HT-29 (cell line): Measurements from ENCODE around the gene KRTAP2-4. TPM values are rescaled to one million over a fixed set of nuclear protein-coding genes. Genes with fewer than 3 reads are reported as not detected.
"Not testable (repeated sequence)": the region's sequence is repeated elsewhere in the genome, so short reads cannot be mapped to it uniquely, and the experiment has no call there.

Source experiments
- DNase-seq: peaks from one replicate; pipeline ENCODE4 v3.0.0-alpha.2; 2015; ENCODE audit warnings: low spot score
- total RNA-seq: library from RNA; depleted of rRNA; stranded (reverse); fragments of >200 nt; shearing (Covaris generic); gene quantifications from 2 replicates; pipeline ENCODE4 v1.2.3, GENCODE V29; 2014; rRNA removed

Gene KRTAP2-4
- total RNA-seq, 1 experiment from 2014 or later = not detected

- no peak for DNase-seq
These were observed 27.8 kb downstream of the KRTAP2-4 start for GRCh38 chr17:41037853-41038350.

- DNase-seq = not testable (repeated sequence)
These were observed 31.2 kb downstream of the KRTAP2-4 start, which contains the start of gene KRTAP1-3 for GRCh38 chr17:41034346-41034935. Gene KRTAP1-3, minus strand, starts transcription at chr17:41034874. Its CDS starts 53 bp downstream, at chr17:41034821.

GRCh38 chr17:41029633-41030245 lies 35.9 kb downstream of the KRTAP2-4 start, which contains the start of gene KRTAP1-4:
Gene KRTAP1-4, minus strand, starts transcription at chr17:41030195. Its CDS starts 117 bp downstream, at chr17:41030078.
- no peak for DNase-seq

GRCh38 chr17:41026715-41027471 lies 38.8 kb downstream of the KRTAP2-4 start, which contains the start of gene KRTAP1-5:
Gene KRTAP1-5, minus strand, starts transcription at chr17:41027208. Its CDS starts 53 bp downstream, at chr17:41027155.
- no peak for DNase-seq

- no peak for DNase-seq
These were observed 41.0 kb downstream of the KRTAP2-4 start for GRCh38 chr17:41024697-41025096.

GRCh38 chr17:41020336-41020735 lies 45.3 kb downstream of the KRTAP2-4 start:
- DNase-seq = no peak

- no peak for DNase-seq
These were observed 46.3 kb downstream of the KRTAP2-4 start for GRCh38 chr17:41019415-41019814.

GRCh38 chr17:41018541-41018940 lies 47.1 kb downstream of the KRTAP2-4 start:
- DNase-seq = no peak

GRCh38 chr17:41016578-41017215 lies 49.0 kb downstream of the KRTAP2-4 start:
- no peak for DNase-seq

- DNase-seq = no peak
These were observed 50.2 kb downstream of the KRTAP2-4 start for GRCh38 chr17:41015454-41015853.

Other genes with a start within 250 kb of the KRTAP2-4 start
- 14.7 and 17.7 TPM in 2 replicates for gene KRT10, start 243.3 kb downstream of the KRTAP2-4 start, total RNA-seq
- gene KRT12, start 198.7 kb downstream of the KRTAP2-4 start, total RNA-seq = 0.33 and 0.39 TPM in 2 replicates
- 189 and 203 TPM in 2 replicates for gene KRT20, start 180.6 kb downstream of the KRTAP2-4 start, total RNA-seq
- gene KRT23, start 128.2 kb downstream of the KRTAP2-4 start, total RNA-seq = 3.3 and 4.1 TPM in 2 replicates
- gene KRT39, start 98.9 kb downstream of the KRTAP2-4 start, total RNA-seq = not detected in 2 replicates
- gene KRT40, start 81.6 kb downstream of the KRTAP2-4 start, total RNA-seq = 2.4 and 2.7 TPM in 2 replicates
- gene KRTAP3-3, start 71.7 kb downstream of the KRTAP2-4 start, total RNA-seq = not detected in 2 replicates
- gene KRTAP3-2, start 66.0 kb downstream of the KRTAP2-4 start, total RNA-seq = not detected in 2 replicates
- not detected in 2 replicates for gene KRTAP3-1, start 56.8 kb downstream of the KRTAP2-4 start, total RNA-seq
- gene KRTAP1-5, start 38.7 kb downstream of the KRTAP2-4 start, total RNA-seq = not detected in 2 replicates
- not detected in 2 replicates for gene KRTAP1-4, start 35.7 kb downstream of the KRTAP2-4 start, total RNA-seq
- gene KRTAP1-3, start 31.0 kb downstream of the KRTAP2-4 start, total RNA-seq = not detected in 2 replicates
- gene KRTAP1-1, start 24.4 kb downstream of the KRTAP2-4 start, total RNA-seq = 0.42 and 0.64 TPM in 2 replicates
- gene KRTAP2-1, start 18.6 kb downstream of the KRTAP2-4 start, total RNA-seq = not detected in 2 replicates
- not detected in 2 replicates for gene KRTAP2-2, start 10.6 kb downstream of the KRTAP2-4 start, total RNA-seq
- not detected in 2 replicates for gene KRTAP2-3, start 5.8 kb downstream of the KRTAP2-4 start, total RNA-seq
- gene KRTAP4-7, start 18.3 kb upstream of the KRTAP2-4 start, total RNA-seq = not detected in 2 replicates
- not detected in 2 replicates for gene KRTAP4-8, start 32.3 kb upstream of the KRTAP2-4 start, total RNA-seq
- not detected in 2 replicates for gene KRTAP4-16, start 36.3 kb upstream of the KRTAP2-4 start, total RNA-seq
- not detected in 2 replicates for gene KRTAP4-9, start 39.5 kb upstream of the KRTAP2-4 start, total RNA-seq
- gene KRTAP4-11, start 52.5 kb upstream of the KRTAP2-4 start, total RNA-seq = not detected in 2 replicates
- not detected in 2 replicates for gene KRTAP4-12, start 58.3 kb upstream of the KRTAP2-4 start, total RNA-seq
- not detected in 2 replicates for gene KRTAP4-6, start 74.7 kb upstream of the KRTAP2-4 start, total RNA-seq
- not detected in 2 replicates for gene KRTAP4-5, start 83.9 kb upstream of the KRTAP2-4 start, total RNA-seq
- gene KRTAP4-4, start 94.9 kb upstream of the KRTAP2-4 start, total RNA-seq = not detected in 2 replicates
- not detected in 2 replicates for gene KRTAP4-3, start 102.3 kb upstream of the KRTAP2-4 start, total RNA-seq
- not detected in 2 replicates for gene KRTAP4-2, start 112.3 kb upstream of the KRTAP2-4 start, total RNA-seq
- gene KRTAP4-1, start 119.0 kb upstream of the KRTAP2-4 start, total RNA-seq = not detected in 2 replicates
- not detected in 2 replicates for gene KRTAP9-1, start 124.0 kb upstream of the KRTAP2-4 start, total RNA-seq
- not detected in 2 replicates for gene KRTAP9-2, start 160.8 kb upstream of the KRTAP2-4 start, total RNA-seq
- gene KRTAP9-3, start 166.6 kb upstream of the KRTAP2-4 start, total RNA-seq = not detected in 2 replicates
- gene KRTAP9-8, start 172.1 kb upstream of the KRTAP2-4 start, total RNA-seq = not detected in 2 replicates
- gene KRTAP9-4, start 183.8 kb upstream of the KRTAP2-4 start, total RNA-seq = not detected in 2 replicates
- gene KRTAP9-9, start 189.5 kb upstream of the KRTAP2-4 start, total RNA-seq = not detected in 2 replicates
- gene KRTAP9-6, start 199.5 kb upstream of the KRTAP2-4 start, total RNA-seq = not detected in 2 replicates
- not detected in 2 replicates for gene KRTAP9-7, start 209.8 kb upstream of the KRTAP2-4 start, total RNA-seq
- gene KRTAP29-1, start 237.0 kb upstream of the KRTAP2-4 start, total RNA-seq = not detected in 2 replicates
- gene KRTAP16-1, start 243.4 kb upstream of the KRTAP2-4 start, total RNA-seq = not detected in 2 replicates
- gene KRTAP17-1, start 249.8 kb upstream of the KRTAP2-4 start, total RNA-seq = not detected in 2 replicates